Measurements from ENCODE around the gene TMCC3.
"Not testable (repeated sequence)": the region's sequence is repeated elsewhere in the genome, so short reads cannot be mapped to it uniquely, and the experiment has no call there.

- TF ChIP-seq CTCF, POLR2A (IDR thresholded peaks at IDR 0.05): not testable (repeated sequence)
These were observed 43.5 kb downstream of the TMCC3 start for GRCh38 chr12:94606810-94607209.
